Measurements from ENCODE around the gene MAN1C1. TPM values are rescaled to one million over a fixed set of nuclear protein-coding genes. Genes with fewer than 3 reads are reported as not detected.

The MAN1C1 gene
- total RNA-seq, 1 experiment from 2014 or later = 16.8 TPM

- H3K9me3 Mint-ChIP-seq = peaks cover 5% of the 10 kb centered on the region
- H3K4me1 Mint-ChIP-seq = peaks cover 26% of the 10 kb centered on the region
- H3K4me3 Mint-ChIP-seq = no peak overlapping the region
- no peaks in the 10 kb centered on the region; the same call in 1 of the 2 replicates for H3K27me3 Mint-ChIP-seq (ENCODE audit: low read depth)
- no peaks in the 10 kb centered on the region for H3K36me3 Mint-ChIP-seq
- TF ChIP-seq USF2 (CRISPR knock-in tag; IDR thresholded peaks at IDR 0.05) = no peak
- TF ChIP-seq PRRX2 (CRISPR knock-in tag; IDR thresholded peaks at IDR 0.05) = no peak
- TF ChIP-seq MYBL2 (CRISPR knock-in tag; IDR thresholded peaks at IDR 0.05) = no peak
- TF ChIP-seq ZNF317 (CRISPR knock-in tag; IDR thresholded peaks at IDR 0.05; ENCODE audit: borderline replicate concordance, low read depth) = no peak
- TF ChIP-seq ZBTB43 (CRISPR knock-in tag; IDR thresholded peaks at IDR 0.05) = no peak
- TF ChIP-seq FOXP1 (CRISPR knock-in tag; IDR thresholded peaks at IDR 0.05; ENCODE audit: borderline replicate concordance) = no peak
- no peak for TF ChIP-seq IRF1 (CRISPR knock-in tag; IDR thresholded peaks at IDR 0.05)
- TF ChIP-seq FOXP4 (CRISPR knock-in tag; IDR thresholded peaks at IDR 0.05) = no peak
- no peak for TF ChIP-seq SMAD4 (CRISPR knock-in tag; IDR thresholded peaks at IDR 0.05)
- TF ChIP-seq SMAD3 (CRISPR knock-in tag; IDR thresholded peaks at IDR 0.05; ENCODE audit: borderline replicate concordance) = no peak
- TF ChIP-seq ATF3 (CRISPR knock-in tag; conservative IDR thresholded peaks at IDR 0.05) = no peak
- TF ChIP-seq NFATC4 (CRISPR knock-in tag; IDR thresholded peaks at IDR 0.05) = no peak
- no peak for TF ChIP-seq ZNF512 (CRISPR knock-in tag; IDR thresholded peaks at IDR 0.05; ENCODE audit: borderline replicate concordance)
- no peak for TF ChIP-seq CDX4 (CRISPR knock-in tag; IDR thresholded peaks at IDR 0.05; ENCODE audit: borderline replicate concordance)
- TF ChIP-seq ZSCAN18 (CRISPR knock-in tag; IDR thresholded peaks at IDR 0.05) = no peak
- no peak for TF ChIP-seq PRDM15 (CRISPR knock-in tag; IDR thresholded peaks at IDR 0.05)
- DNase-seq (ENCODE audit: low spot score) (no peak), ATAC-seq (no peak; the same call in 1 of the 2 replicates)
- ChIA-PET CTCF (no interaction called here), POLR2A (no interaction called here)
- H3K27ac Mint-ChIP-seq = no peak overlapping the region
Observed at GRCh38 chr1:25674807-25675084, 58.2 kb downstream of the MAN1C1 start.

All from WTC11 (cell line).